DND-41 (cell line): ENCODE results near the gene OR8K5.

Experiments
- EZH2 ChIP-seq: IDR thresholded peaks from 3 replicates; pipeline ENCODE4 v1.6.1; 2012; ENCODE audit warnings: borderline replicate concordance, low read depth, mild to moderate bottlenecking, moderate library complexity, low read length, inconsistent platforms; ENCODE audit not compliant: severe bottlenecking
- TF ChIP-seq, protein P1 (sequence below): IDR thresholded peaks from 2 replicates; pipeline ENCODE4 v1.5.1; 2012; ENCODE audit warnings: borderline replicate concordance, low read length, moderate library complexity, mild to moderate bottlenecking; ENCODE audit not compliant: poor library complexity, severe bottlenecking; ENCODE audit errors: extremely low read depth

DNA sequence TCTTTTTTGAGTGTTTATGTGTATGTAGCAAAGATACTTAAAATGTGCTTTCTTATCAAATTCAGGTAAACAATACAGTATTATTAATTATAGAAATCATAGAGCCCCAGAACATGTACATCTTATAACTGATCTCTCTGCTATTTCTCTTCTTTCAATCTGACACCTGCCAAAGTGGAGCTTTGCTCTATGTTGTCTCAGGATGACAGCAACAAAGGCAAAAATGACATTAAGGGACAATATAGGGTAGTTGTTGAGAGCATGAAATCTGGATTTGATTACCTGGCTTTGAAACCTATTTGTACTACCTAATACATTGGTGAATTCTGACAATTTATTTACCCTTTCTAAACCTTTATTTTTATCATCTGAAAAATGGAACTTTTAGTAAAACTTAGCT, 23.3 kb upstream of the OR8K5 start:
- TF ChIP-seq, protein P1, sequence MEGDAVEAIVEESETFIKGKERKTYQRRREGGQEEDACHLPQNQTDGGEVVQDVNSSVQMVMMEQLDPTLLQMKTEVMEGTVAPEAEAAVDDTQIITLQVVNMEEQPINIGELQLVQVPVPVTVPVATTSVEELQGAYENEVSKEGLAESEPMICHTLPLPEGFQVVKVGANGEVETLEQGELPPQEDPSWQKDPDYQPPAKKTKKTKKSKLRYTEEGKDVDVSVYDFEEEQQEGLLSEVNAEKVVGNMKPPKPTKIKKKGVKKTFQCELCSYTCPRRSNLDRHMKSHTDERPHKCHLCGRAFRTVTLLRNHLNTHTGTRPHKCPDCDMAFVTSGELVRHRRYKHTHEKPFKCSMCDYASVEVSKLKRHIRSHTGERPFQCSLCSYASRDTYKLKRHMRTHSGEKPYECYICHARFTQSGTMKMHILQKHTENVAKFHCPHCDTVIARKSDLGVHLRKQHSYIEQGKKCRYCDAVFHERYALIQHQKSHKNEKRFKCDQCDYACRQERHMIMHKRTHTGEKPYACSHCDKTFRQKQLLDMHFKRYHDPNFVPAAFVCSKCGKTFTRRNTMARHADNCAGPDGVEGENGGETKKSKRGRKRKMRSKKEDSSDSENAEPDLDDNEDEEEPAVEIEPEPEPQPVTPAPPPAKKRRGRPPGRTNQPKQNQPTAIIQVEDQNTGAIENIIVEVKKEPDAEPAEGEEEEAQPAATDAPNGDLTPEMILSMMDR, result no peak
- no peak for TF ChIP-seq EZH2
